GM19193 (cell line): ENCODE measurements around the gene FASLG.

Source experiments
- POLR2A ChIP-seq: IDR thresholded peaks from 4 replicates; pipeline ENCODE4 v1.6.1; 2011; ENCODE audit not compliant: insufficient read depth, insufficient read length; ENCODE audit errors: extremely low read depth

The FASLG gene

GRCh38 chr1:172638249-172638648 is 20.7 kb upstream of the FASLG start:
- no peak for TF ChIP-seq POLR2A

GRCh38 chr1:172638885-172639831 is 19.7 kb upstream of the FASLG start:
- TF ChIP-seq POLR2A, result no peak

- TF ChIP-seq POLR2A, result no peak
Observed at GRCh38 chr1:172640111-172640510, 18.8 kb upstream of the FASLG start.

GRCh38 chr1:172641492-172641891 is 17.4 kb upstream of the FASLG start:
- TF ChIP-seq POLR2A, result no peak

- TF ChIP-seq POLR2A, result no peak
Observed at GRCh38 chr1:172642970-172643369, 15.9 kb upstream of the FASLG start.

- TF ChIP-seq POLR2A, result no peak
Observed at GRCh38 chr1:172646653-172647052, 12.2 kb upstream of the FASLG start.

GRCh38 chr1:172647110-172647564 is 11.8 kb upstream of the FASLG start:
- TF ChIP-seq POLR2A, result no peak

GRCh38 chr1:172647987-172648386 is 10.9 kb upstream of the FASLG start:
- TF ChIP-seq POLR2A, result no peak

GRCh38 chr1:172650474-172651193 is 8.3 kb upstream of the FASLG start:
- no peak for TF ChIP-seq POLR2A

- no peak for TF ChIP-seq POLR2A
Observed at GRCh38 chr1:172653015-172653709, 5.7 kb upstream of the FASLG start.

- no peak for TF ChIP-seq POLR2A
Observed at GRCh38 chr1:172654535-172654934, 4.4 kb upstream of the FASLG start.

GRCh38 chr1:172656576-172656975 is 2.3 kb upstream of the FASLG start:
- TF ChIP-seq POLR2A, result no peak

GRCh38 chr1:172657586-172657985 is 1.3 kb upstream of the FASLG start:
- no peak for TF ChIP-seq POLR2A

- no peak for TF ChIP-seq POLR2A
Observed at GRCh38 chr1:172661107-172661506, 2.2 kb downstream of the FASLG start.

- no peak for TF ChIP-seq POLR2A
Observed at GRCh38 chr1:172662464-172663109, 3.7 kb downstream of the FASLG start.
